ENCODE data around the gene MLLT3.

MLLT3 gene

GRCh38 chr9:20397348-20397747, 225.0 kb downstream of the MLLT3 start:
- FAIRE-seq (no peak), DNase-seq (ENCODE audit: insufficient read length, low spot score) (no peak)

GRCh38 chr9:20396509-20396908, 225.8 kb downstream of the MLLT3 start:
- no peak for DNase-seq (ENCODE audit: insufficient read length, low spot score)
- FAIRE-seq = peak; percentile 58

GRCh38 chr9:20395651-20396050, 226.6 kb downstream of the MLLT3 start:
- DNase-seq (ENCODE audit: insufficient read length, low spot score) (no peak), FAIRE-seq (no peak)

GRCh38 chr9:20394969-20395368, 227.3 kb downstream of the MLLT3 start:
- FAIRE-seq = no peak
- no peak for DNase-seq (ENCODE audit: insufficient read length, low spot score)

- DNase-seq (ENCODE audit: insufficient read length, low spot score) (no peak), FAIRE-seq (peak; percentile 54)
Measured at GRCh38 chr9:20391208-20391607, 231.1 kb downstream of the MLLT3 start.

- FAIRE-seq (peak; percentile 4), DNase-seq (ENCODE audit: insufficient read length, low spot score) (no peak)
Measured at GRCh38 chr9:20390400-20390799, 231.9 kb downstream of the MLLT3 start.

GRCh38 chr9:20387062-20387461, 235.2 kb downstream of the MLLT3 start:
- FAIRE-seq = no peak
- no peak for DNase-seq (ENCODE audit: insufficient read length, low spot score)

- no peak for FAIRE-seq
- no peak for DNase-seq (ENCODE audit: insufficient read length, low spot score)
Measured at GRCh38 chr9:20384642-20385041, 237.7 kb downstream of the MLLT3 start.

- DNase-seq (ENCODE audit: insufficient read length, low spot score) (no peak), FAIRE-seq (peak; percentile 83)
Measured at GRCh38 chr9:20382460-20383071, 239.7 kb downstream of the MLLT3 start.

GRCh38 chr9:20380546-20380945, 241.8 kb downstream of the MLLT3 start:
- DNase-seq (ENCODE audit: insufficient read length, low spot score) (no peak), FAIRE-seq (peak; percentile 4)

GRCh38 chr9:20379804-20380225, 242.5 kb downstream of the MLLT3 start:
- DNase-seq (ENCODE audit: insufficient read length, low spot score) (no peak), FAIRE-seq (no peak)

GRCh38 chr9:20378851-20379250, 243.4 kb downstream of the MLLT3 start:
- FAIRE-seq = peak; percentile 8
- no peak for DNase-seq (ENCODE audit: insufficient read length, low spot score)

GRCh38 chr9:20377790-20378189, 244.5 kb downstream of the MLLT3 start:
- FAIRE-seq (no peak), DNase-seq (ENCODE audit: insufficient read length, low spot score) (no peak)

GRCh38 chr9:20376731-20377375, 245.4 kb downstream of the MLLT3 start:
- DNase-seq (ENCODE audit: insufficient read length, low spot score) (no peak), FAIRE-seq (peak; percentile 80)

- FAIRE-seq = no peak
Measured at GRCh38 chr9:20376042-20376441, 246.3 kb downstream of the MLLT3 start.

GRCh38 chr9:20373263-20373662, 249.0 kb downstream of the MLLT3 start:
- DNase-seq (ENCODE audit: insufficient read length, low spot score) = no peak
- FAIRE-seq = peak; percentile 82

More at GRCh38 chr9:20376042-20376441, 246.3 kb downstream of the MLLT3 start:
- no peak for DNase-seq (ENCODE audit: insufficient read length, low spot score)

GRCh38 chr9:20369391-20369790, 252.9 kb downstream of the MLLT3 start:
- FAIRE-seq = peak; percentile 42
- DNase-seq (ENCODE audit: insufficient read length, low spot score) = no peak

- DNase-seq (ENCODE audit: insufficient read length, low spot score) = no peak
- FAIRE-seq = no peak
Measured at GRCh38 chr9:20367855-20368254, 254.4 kb downstream of the MLLT3 start.

- DNase-seq (ENCODE audit: insufficient read length, low spot score) = no peak
- FAIRE-seq = no peak
Measured at GRCh38 chr9:20364959-20365358, 257.3 kb downstream of the MLLT3 start.

GRCh38 chr9:20363233-20363632, 259.1 kb downstream of the MLLT3 start:
- FAIRE-seq (no peak), DNase-seq (ENCODE audit: insufficient read length, low spot score) (no peak)

- DNase-seq (ENCODE audit: insufficient read length, low spot score) (no peak), FAIRE-seq (peak; percentile 86)
Measured at GRCh38 chr9:20361656-20362570, 260.4 kb downstream of the MLLT3 start.
